ENCODE results near the gene MTERF4. TPM values are rescaled to one million over a fixed set of nuclear protein-coding genes. Genes with fewer than 3 reads are reported as not detected.

The MTERF4 gene
- polyA plus RNA-seq, 3 donors = 15.5 to 37.4 (median 17.8) TPM

- no peak overlapping the region for H3K4me3 ChIP-seq (replicated peaks in 1 of 3; ENCODE audit: low read depth in 2 of 3, low read length in 3 of 3)
- H2AFZ ChIP-seq (ENCODE audit: insufficient read depth, low read depth, low read length, poor library complexity, severe bottlenecking) = no peak overlapping the region
- peaks cover 4 to 18% of the 10 kb centered on the region in 2 donors for H3K36me3 ChIP-seq (replicated peaks in 1 of 2; ENCODE audit: control insufficient read depth in 1 of 2, insufficient read depth in 2 of 2, low read length in 2 of 2)
- no peak overlapping the region for H3K9ac ChIP-seq (ENCODE audit: insufficient read depth, low read length, poor library complexity, severe bottlenecking)
- no peak overlapping the region for H3K4me2 ChIP-seq (replicated peaks; ENCODE audit: extremely low read depth, low read length, poor library complexity, severe bottlenecking)
- H3K9me3 ChIP-seq (replicated peaks in 1 of 2; ENCODE audit: control insufficient read depth in 1 of 2, insufficient read depth in 1 of 2, low read length in 2 of 2) = no peaks in the 10 kb centered on the region
- peaks cover 16 to 17% of the 10 kb centered on the region in 2 donors for H3K36me3 Mint-ChIP-seq
- H3K4me3 Mint-ChIP-seq = no peak overlapping the region
- H3K27ac ChIP-seq (ENCODE audit: low read depth in 1 of 2, low read length in 2 of 2) = no peak overlapping the region
- 91% methylated on average over 23 of the region's 25 CpGs for WGBS (ENCODE audit: insufficient coverage)
- H3K79me2 ChIP-seq (ENCODE audit: insufficient read depth, low read length) = no peaks in the 10 kb centered on the region
- no peaks in the 10 kb centered on the region for H4K20me1 ChIP-seq (ENCODE audit: insufficient read depth, low read length)
- H3K27me3 ChIP-seq (ENCODE audit: control insufficient read depth in 2 of 2, insufficient read depth in 2 of 2, low read length in 2 of 2) = no peaks in the 10 kb centered on the region
- no peaks in the 10 kb centered on the region for H3K4me1 Mint-ChIP-seq
- H3K9me3 Mint-ChIP-seq = peaks cover 0 to 2% (median 0%) of the 10 kb centered on the region in 7 donors
- no peak overlapping the region for H3K27ac Mint-ChIP-seq
- no peak for TF ChIP-seq CTCF (IDR thresholded peaks at IDR 0.05)
- DNase-seq = no peak
- H3K27me3 Mint-ChIP-seq (ENCODE audit: low read depth in 3 of 3) = peaks cover 0 to 7% (median 3%) of the 10 kb centered on the region in 3 donors
- intact Hi-C loops (cut with micrococcal nuclease) = no loop called here
- no peaks in the 10 kb centered on the region for H3K4me1 ChIP-seq (ENCODE audit: control insufficient read depth in 1 of 2, insufficient read depth in 2 of 2, low read length in 2 of 2)
Observed at GRCh38 chr2:241073166-241074064, 28.7 kb downstream of the MTERF4 start.

DNA sequence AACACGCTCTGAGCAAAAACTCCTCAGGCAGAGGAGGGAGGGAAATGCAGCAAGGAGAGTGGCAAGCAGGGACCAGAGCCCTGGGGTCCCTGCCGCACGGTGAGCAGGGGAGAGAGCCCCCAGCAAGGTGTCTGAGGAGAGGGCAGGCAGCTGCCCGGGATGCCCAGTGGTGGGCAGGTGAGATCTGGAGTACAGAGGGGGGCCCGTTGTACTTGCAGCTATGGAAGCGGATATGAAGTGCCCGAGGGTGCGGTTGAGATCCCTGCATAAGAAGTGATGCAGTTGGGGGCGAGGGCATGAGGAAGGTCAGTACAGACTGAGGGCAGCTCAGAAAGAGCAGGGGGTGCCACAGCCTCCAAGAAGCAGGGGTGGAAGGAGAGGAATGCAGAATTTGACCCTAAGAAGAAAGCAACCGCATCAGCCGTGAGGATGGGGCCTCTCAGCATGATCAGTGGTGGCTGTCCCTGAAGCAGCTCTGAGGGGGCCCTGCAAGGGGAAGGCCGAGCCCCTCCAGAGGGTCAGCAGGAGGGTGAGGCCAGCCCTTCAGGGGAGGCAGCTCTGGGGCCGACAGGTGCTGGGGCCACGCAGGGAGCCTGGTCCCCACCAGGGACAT is 29.4 kb downstream of the MTERF4 start:
- peaks cover 16 to 17% of the 10 kb centered on the region in 2 donors for H3K36me3 Mint-ChIP-seq
- peaks cover 4 to 18% of the 10 kb centered on the region in 2 donors for H3K36me3 ChIP-seq (replicated peaks in 1 of 2; ENCODE audit: control insufficient read depth in 1 of 2, insufficient read depth in 2 of 2, low read length in 2 of 2)
- H4K20me1 ChIP-seq (ENCODE audit: insufficient read depth, low read length) = no peaks in the 10 kb centered on the region
- H3K9ac ChIP-seq (ENCODE audit: insufficient read depth, low read length, poor library complexity, severe bottlenecking) = no peak overlapping the region
- WGBS (ENCODE audit: insufficient coverage) = 96% methylated on average over 13 of the region's 14 CpGs
- no peaks in the 10 kb centered on the region for H3K27me3 ChIP-seq (ENCODE audit: control insufficient read depth in 2 of 2, insufficient read depth in 2 of 2, low read length in 2 of 2)
- intact Hi-C loops (cut with micrococcal nuclease) = no loop called here
- no peak overlapping the region for H3K4me3 Mint-ChIP-seq
- no peak for DNase-seq
- H3K27ac ChIP-seq (ENCODE audit: low read depth in 1 of 2, low read length in 2 of 2) = no peak overlapping the region
- no peak for TF ChIP-seq CTCF (IDR thresholded peaks at IDR 0.05)
- H2AFZ ChIP-seq (ENCODE audit: insufficient read depth, low read depth, low read length, poor library complexity, severe bottlenecking) = no peak overlapping the region
- peaks cover 0 to 7% (median 3%) of the 10 kb centered on the region in 3 donors for H3K27me3 Mint-ChIP-seq (ENCODE audit: low read depth in 3 of 3)
- H3K9me3 Mint-ChIP-seq = peaks cover 0 to 2% (median 0%) of the 10 kb centered on the region in 7 donors
- H3K9me3 ChIP-seq (replicated peaks in 1 of 2; ENCODE audit: control insufficient read depth in 1 of 2, insufficient read depth in 1 of 2, low read length in 2 of 2) = no peaks in the 10 kb centered on the region
- no peaks in the 10 kb centered on the region for H3K4me1 Mint-ChIP-seq
- H3K79me2 ChIP-seq (ENCODE audit: insufficient read depth, low read length) = no peaks in the 10 kb centered on the region
- H3K4me1 ChIP-seq (ENCODE audit: control insufficient read depth in 1 of 2, insufficient read depth in 2 of 2, low read length in 2 of 2) = no peaks in the 10 kb centered on the region
- H3K4me3 ChIP-seq (replicated peaks in 1 of 3; ENCODE audit: low read depth in 2 of 3, low read length in 3 of 3) = no peak overlapping the region
- no peak overlapping the region for H3K4me2 ChIP-seq (replicated peaks; ENCODE audit: extremely low read depth, low read length, poor library complexity, severe bottlenecking)
- H3K27ac Mint-ChIP-seq = no peak overlapping the region
